Kidney tubule cell (primary cell): ENCODE results near the gene ISG20L2.
A peak's percentile ranks its signal among the peaks of the same experiment; 100 is the strongest.

Source experiments
- DNase-seq: peaks from one replicate; pipeline ENCODE4 v3.0.0-alpha.2; 2018; ENCODE audit warnings: low spot score

Gene ISG20L2

GRCh38 chr1:156706657-156707416 lies 21.7 kb downstream of the ISG20L2 start:
- DNase-seq: no peak

DNA sequence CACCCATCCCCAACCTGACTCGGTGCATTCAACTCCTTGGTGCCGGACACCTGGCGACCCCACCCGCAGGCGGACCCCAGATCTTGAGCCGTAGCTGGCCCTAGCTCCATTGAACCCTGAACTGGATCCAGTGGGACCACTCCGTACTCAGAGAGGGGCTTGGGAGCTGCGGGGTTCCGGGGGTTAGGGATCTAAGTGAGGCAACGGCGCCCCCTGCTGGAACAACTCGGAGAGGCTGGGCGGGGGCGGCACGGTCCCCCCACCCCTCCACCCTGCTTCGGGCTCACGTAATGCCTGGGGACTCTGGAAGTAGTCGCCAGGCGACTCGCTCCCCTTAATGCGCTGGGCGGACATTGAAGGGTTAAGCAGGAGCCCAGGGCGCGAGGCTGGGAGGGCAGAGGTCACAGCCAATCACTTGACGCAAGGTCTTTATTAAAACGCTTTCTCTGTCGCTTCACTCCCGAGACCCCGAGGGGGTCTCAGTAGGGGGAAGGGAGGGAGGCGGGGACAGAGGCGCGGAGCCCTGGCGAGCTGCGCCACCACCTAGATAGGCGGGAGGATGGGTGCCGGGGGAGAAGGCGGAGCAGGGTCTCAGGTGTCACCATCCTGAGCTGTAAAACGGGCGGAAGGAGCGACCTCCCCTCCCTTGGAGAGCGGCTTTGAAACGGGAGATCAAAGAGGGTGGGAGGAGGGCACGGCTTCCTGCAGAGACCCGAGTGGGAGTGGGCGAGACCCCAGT lies 22.5 kb downstream of the ISG20L2 start:
- DNase-seq: peak; percentile 58

GRCh38 chr1:156705321-156705917 lies 23.1 kb downstream of the ISG20L2 start, which contains the start of gene CRABP2:
Gene CRABP2 (minus strand): TSS chr1:156705583. CDS start chr1:156705446, 137 bp downstream.
- DNase-seq: no peak

GRCh38 chr1:156704930-156705320 lies 23.6 kb downstream of the ISG20L2 start:
- peak; percentile 89 for DNase-seq

DNA sequence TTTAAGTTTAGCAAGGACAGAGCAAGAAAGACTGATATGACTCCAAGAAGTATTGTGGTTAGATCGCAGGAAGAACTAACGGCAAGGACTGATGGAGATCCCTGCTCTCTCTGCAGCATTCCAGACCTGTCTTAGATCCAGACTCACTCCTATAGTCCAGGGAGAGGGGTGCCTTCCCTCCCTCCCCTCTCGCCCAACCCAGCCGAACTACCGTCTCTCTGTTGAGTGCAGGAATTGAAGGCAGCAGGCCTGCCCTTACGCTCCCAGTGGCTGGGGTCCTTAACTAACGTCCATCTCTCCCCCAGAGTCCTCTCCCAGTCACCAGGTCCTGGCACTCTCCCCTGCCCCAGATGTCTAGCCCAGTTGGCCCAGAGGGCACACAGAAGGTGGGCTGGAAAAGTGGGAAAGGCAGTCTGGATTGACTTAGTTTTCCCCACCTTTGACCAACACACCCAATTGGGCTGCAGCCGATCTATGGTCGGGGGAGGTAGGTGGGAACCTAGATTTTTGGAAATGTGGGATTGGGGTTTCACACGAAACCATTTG lies 24.3 kb downstream of the ISG20L2 start:
- no peak for DNase-seq

GRCh38 chr1:156703741-156704140 lies 24.8 kb downstream of the ISG20L2 start:
- no peak for DNase-seq

DNA sequence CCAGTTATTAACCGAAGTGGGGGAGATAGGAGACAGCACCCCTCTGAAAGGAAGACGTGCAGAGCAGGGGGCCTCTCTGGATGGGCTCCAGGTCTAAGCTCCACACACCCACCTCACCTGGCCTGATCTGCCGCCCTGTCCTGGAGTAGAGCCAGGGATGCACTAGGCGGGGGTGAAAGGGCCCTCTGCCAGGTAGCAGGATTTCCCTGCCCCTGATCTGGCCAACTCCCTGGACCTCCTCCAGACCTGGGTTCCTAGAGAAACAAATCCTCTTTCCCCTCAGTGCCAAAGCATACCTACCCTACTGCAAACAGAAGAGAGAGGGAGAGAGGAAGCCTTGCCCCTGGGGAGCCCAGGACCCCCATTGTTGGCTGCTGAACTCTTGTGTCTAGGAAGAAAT lies 25.2 kb downstream of the ISG20L2 start:
- no peak for DNase-seq

DNA sequence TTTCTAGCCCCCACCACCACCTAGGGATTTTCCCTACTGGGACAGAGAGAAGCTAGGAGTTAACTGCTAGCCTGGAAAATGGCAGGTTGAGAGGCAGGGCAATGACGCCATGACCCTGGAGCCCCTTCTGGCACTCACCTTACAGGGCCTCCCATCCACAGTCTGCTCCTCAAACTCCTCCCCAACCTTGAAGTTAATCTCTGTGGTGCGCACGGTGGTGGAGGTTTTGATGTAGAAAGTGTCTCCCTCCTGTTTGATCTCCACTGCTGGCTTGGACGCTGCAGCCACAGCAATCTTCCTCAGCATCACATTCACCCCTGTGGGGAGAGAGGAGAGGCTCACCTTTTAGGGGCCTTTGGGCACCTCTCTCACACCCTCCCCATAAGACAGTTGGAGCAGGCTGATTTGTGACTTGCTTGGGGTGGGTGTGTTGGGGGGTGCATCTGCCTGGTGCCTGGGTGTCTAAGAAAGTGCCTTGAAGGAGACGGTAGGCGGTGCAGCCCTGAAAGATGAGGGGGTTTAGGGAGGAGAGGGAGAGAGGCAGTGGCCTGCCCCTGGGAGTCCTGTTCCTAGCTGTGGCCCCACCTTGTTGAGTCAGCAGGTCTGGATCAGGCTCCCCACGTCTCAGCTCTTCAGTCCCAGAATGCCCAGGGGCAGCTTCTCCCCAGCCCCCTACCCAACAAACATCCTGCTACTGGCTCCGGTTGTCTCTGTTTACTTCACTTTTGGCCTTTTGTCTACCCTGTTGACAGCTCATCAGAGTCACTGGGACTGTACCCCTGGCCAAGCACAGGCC lies 27.6 kb downstream of the ISG20L2 start:
- no peak for DNase-seq

DNA sequence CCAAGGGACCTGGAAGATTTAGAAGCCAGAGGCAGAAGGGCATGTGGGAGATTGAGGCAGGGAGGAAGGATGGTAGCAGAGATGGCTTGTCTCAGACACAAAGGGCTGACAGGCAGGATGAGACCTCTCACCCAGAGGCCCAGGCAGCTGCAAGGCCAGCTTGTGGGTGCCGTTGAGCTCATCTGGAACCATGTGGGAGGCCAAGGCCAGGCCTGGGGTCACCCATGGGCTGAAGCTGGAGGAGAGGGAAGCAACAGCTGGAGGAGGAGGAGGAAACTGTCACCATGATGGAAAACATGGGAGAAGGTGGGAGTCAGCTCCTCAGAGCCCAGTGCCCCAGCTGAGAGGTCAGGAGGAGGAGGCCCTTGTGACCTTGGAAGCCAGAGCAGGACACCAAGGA lies 29.6 kb downstream of the ISG20L2 start:
- no peak for DNase-seq

DNA sequence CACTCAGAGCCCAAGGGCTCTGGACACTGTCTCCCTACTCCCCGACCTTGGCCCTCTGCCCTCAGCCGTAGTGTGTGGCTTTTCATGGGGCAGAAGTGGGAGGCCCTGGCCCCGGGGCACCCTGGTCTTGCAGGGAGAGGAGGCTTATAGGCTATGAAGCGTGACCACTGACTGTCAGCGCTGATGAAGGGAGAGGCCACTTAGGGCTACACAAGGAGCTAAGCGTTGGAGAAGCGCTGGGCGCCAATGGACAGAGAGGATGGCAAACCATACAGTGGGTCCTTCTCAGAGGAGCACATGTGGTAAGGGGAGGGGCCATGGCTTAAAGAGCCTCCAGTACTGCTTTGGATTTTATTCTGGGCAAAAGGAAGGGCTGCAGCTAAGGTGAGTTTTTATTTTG lies 31.1 kb downstream of the ISG20L2 start:
- DNase-seq: peak; percentile 49

DNA sequence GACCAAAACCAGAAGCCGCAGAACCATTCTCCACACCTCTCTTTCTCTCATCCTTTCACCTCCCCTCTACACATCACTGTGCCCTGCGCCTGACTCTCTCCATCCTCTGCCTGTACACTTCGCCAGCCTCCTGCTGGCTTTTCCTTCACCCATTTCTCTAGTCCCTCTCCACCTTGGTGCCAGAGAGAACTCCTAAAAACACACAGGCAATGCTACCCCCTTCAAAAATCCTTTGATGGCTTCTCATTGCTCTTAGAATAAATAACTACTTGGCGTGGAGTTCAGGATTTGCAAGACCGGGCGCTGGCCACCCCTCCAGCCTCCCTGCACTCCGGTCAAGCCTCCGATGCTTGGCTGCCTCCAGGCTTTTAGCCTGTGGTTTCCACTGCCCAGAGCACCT lies 31.8 kb downstream of the ISG20L2 start:
- no peak for DNase-seq

DNA sequence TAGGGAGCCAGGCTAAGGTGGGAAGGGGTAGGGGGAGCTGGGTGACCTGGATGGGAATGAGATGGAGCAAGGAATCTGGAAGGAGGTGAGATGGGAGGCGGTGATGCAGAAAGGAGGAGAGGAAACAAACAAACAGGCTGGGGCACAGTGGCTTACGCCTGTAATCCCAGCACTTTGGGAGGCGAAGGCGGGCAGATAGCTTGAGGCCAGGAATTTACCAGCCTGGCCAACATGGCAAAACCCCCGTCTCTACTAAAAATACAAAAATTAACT lies 33.9 kb downstream of the ISG20L2 start:
- DNase-seq: no peak

GRCh38 chr1:156693848-156694689 lies 34.5 kb downstream of the ISG20L2 start:
- peak; percentile 72 for DNase-seq

DNA sequence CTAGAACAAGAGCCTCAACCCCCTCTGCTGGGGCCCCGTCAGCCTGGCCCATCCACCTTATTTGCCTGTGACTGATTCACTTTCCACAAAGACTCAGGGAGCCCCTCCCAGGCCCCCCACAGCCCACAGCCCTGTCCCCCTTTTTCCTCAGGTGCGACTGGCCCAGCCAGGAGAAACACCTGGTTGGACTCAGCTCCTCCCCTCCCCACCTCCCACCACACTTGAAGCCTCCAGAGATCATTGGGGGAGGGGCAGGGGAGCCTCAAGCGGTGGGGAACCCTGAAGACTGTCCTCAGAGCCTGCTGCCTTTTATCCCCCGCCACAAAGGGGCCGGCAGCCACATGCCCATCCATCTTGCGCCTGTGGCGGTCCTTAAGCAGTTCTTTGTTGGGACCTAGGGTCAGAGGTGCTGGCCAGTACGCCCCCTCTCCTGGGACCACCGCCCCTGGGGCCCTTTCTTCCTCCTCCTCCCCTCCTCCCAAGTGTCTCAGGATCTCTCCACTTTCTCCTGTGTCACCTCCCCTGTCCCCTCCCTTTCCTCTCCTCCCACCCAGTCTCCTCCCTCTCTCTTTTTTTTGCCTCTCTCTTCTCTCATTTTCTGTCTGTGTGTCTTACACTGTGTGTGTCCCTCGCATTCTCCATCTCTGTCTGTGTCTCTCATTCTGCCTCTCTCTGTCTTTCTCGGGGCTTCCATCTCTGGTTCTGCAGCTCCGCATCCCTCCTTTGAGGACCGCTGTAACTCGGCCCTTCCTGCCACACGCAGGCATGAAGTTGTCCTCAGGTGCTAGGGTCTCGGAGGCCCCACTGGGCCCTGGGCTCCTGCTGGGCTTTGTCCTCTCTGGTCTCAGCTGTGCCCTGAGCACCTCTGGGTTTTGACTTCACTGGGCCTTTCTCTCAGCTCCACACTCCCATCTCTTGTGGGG lies 35.4 kb downstream of the ISG20L2 start:
- DNase-seq: peak; percentile 60

DNA sequence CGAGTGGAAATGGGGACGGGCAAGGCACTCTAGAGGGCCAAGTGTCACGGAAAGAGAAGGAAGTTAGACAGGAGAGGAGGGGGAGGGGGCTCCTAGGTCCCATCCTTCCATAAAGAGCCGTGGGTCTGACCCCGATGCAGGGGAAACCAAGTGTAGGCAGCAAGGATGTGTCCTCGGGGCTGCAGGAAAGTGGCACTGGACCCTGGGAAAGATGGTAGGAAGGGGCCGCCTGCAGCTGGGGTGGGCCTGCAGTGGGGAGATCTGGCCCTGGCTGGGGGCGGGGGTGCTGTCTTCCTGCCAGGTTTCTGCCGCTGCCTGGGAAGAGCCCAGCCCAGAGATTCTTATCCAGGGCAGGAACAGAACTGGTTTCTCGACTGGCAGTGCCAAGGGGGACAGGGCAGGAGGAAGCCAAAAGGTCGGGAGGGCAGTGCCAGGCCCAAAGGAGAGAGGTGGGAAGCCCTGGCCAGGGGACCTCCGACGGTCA lies 36.1 kb downstream of the ISG20L2 start:
- no peak for DNase-seq

DNA sequence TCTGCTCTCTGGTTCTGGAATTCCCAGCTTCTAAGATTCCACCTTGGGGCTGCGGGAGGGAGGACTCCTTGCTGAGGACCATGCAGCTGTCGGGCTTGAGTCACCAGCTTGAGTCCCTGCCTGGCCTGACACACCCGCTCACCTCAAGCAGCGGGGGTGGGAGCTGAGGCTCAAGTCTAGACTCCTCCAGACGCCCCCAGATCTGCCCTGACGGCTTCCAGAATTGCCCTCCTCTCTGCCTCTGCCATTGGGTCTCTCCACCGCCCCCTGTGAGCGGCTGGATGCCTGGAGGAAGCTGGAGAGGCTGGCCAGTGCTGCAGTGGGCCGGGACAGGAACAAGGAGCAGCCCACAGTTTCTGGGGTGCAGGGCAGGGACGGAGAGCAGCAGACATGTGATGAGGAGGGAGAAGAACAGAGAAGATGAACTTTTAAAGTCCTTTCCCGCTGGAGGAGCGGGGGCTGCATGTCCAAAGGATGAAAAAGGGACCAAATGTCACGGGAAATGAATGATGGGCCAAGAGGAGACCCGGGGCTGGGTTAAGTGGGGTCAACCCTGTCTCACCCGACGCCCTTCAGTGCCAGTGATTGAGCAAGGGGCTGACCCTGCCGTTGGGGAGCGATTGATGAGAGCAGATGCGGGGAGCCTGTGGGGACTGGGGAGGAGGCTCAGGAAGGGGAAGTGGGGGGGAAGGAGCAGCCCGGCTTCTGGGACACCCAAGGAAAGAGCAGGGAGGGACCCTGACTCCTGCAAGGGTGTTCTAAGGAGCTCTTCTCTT lies 36.7 kb downstream of the ISG20L2 start:
- DNase-seq: peak; percentile 77

GRCh38 chr1:156691191-156691590 lies 37.4 kb downstream of the ISG20L2 start:
- no peak for DNase-seq

- no peak for DNase-seq
Measured at GRCh38 chr1:156690675-156691036, 37.9 kb downstream of the ISG20L2 start.

DNA sequence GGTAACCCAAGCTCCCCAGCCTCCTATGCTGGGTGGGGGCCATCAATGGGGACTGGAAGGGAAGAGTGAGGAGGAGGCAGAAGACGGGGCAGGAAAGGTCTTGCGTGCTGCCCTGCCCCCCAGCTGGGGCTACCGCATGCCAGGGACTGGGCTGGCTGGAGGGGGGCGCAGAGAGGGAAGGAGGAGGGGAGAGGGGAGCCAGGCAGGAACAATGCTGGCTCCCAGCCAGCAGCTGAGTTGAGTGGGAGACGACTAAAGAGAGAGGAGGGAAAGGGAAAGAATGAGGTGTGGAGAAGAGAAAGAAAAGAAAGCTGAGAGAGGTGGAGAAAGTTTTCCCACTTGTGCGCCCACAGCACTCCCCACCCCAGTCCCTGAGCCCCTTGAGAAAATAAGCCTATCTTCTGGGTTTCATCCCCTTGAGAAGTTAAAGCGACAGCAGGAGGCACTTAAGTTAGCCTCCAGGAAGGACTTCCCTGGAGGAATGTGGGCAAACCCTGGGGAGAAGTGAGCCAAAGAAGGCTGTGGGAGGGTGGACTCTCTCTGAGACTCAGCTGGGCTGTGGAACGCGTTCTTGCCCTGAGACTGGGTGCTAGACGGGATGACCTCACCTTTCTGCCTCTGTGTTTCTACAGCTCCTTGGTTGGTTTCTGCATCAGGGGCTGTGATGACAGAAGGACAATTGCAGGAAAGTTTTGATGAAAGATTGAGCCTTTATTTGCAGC lies 38.5 kb downstream of the ISG20L2 start:
- DNase-seq: peak; percentile 66
